Peyer's patch (tissue), 4 donors: ENCODE data around the gene CSAD.

Experiments
- CTCF ChIP-seq, 6 experiments: fragments of 450-650 bp in 4 of 6; fragments of 200-600 bp in 2 of 6; sonication (generic) in 1 of 6; IDR thresholded peaks; one replicate each; pipeline ENCODE4 v1.5.1; 2017 to 2019; ENCODE audit warnings: antibody characterized with exemption in 6 of 6, mild to moderate bottlenecking in 3 of 6, moderate library complexity in 1 of 6
- POLR2A ChIP-seq, 2 donors: fragments of 450-650 bp; IDR thresholded peaks; one replicate each; pipeline ENCODE4 v1.5.1; 2017; ENCODE audit warnings: antibody characterized with exemption in 2 of 2, mild to moderate bottlenecking in 2 of 2, moderate library complexity in 2 of 2

GRCh38 chr12:53147181-53147580, 33.5 kb downstream of the CSAD start:
- TF ChIP-seq CTCF (IDR thresholded peaks at IDR 0.05) (no peak), POLR2A (IDR thresholded peaks at IDR 0.05) (no peak)
